K562 (cell line): ENCODE measurements around the gene POLD4. TPM values are rescaled to one million over a fixed set of nuclear protein-coding genes. Genes with fewer than 3 reads are reported as not detected.

Source experiments
- CBX5 ChIP-seq: IDR thresholded peaks from 2 replicates; pipeline ENCODE4 v1.6.1; 2014; ENCODE audit warnings: low read depth, borderline replicate concordance
- CLOCK ChIP-seq: fragments of 250-450 bp; sonication (Bioruptor Pico); IDR thresholded peaks from 2 replicates; pipeline ENCODE4 v1.4.0; 2020; ENCODE audit warnings: mild to moderate bottlenecking, moderate library complexity, borderline replicate concordance
- E4F1 ChIP-seq: fragments of 250-450 bp; sonication (Bioruptor Pico); IDR thresholded peaks from 2 replicates; pipeline ENCODE4 v1.5.0; 2021; ENCODE audit warnings: mild to moderate bottlenecking, borderline replicate concordance
- EWSR1 ChIP-seq: fragments of 450-650 bp; IDR thresholded peaks from 2 replicates; pipeline ENCODE4 v1.6.1; 2018; ENCODE audit warnings: borderline replicate concordance, mild to moderate bottlenecking, low read depth, moderate library complexity; ENCODE audit not compliant: partially characterized antibody
- MCM5 ChIP-seq: fragments of 450-650 bp; IDR thresholded peaks from 2 replicates; pipeline ENCODE4 v1.6.1; 2016; ENCODE audit warnings: low read depth
- PHF21A ChIP-seq: fragments of 450-650 bp; IDR thresholded peaks from 2 replicates; pipeline ENCODE4 v1.6.1; 2017; ENCODE audit warnings: low read depth, borderline replicate concordance
- RREB1 ChIP-seq: fragments of 250-450 bp; sonication (Bioruptor Pico); IDR thresholded peaks from 2 replicates; pipeline ENCODE4 v1.4.0; 2020
- SREBF1 ChIP-seq: fragments of 150-350 bp; IDR thresholded peaks from 2 replicates; pipeline ENCODE4 v1.6.1; 2014; ENCODE audit warnings: antibody characterized with exemption, low read depth, low read length, borderline replicate concordance
- STAT6 ChIP-seq: sonication (generic); formaldehyde crosslinking; IDR thresholded peaks from 2 replicates; pipeline ENCODE4 v1.8.1; 2023; ENCODE audit warnings: mild to moderate bottlenecking, missing genetic modification reagents
- TAF15 ChIP-seq: fragments of 200-400 bp; formaldehyde crosslinking; IDR thresholded peaks from 2 replicates; pipeline ENCODE4 v1.6.1; 2017; ENCODE audit warnings: mild to moderate bottlenecking, low read depth, low read length, moderate library complexity
- ZEB2 ChIP-seq: fragments of 450-650 bp; IDR thresholded peaks from 2 replicates; pipeline ENCODE4 v1.6.1; 2016
- ZNF3 ChIP-seq: fragments of 250-450 bp; sonication (Bioruptor Pico); IDR thresholded peaks from 2 replicates; pipeline ENCODE4 v1.5.0; 2021; ENCODE audit warnings: mild to moderate bottlenecking, moderate library complexity
- ZNF57 ChIP-seq: fragments of 450-650 bp; formaldehyde crosslinking; IDR thresholded peaks from 2 replicates; pipeline ENCODE4 v1.4.0; 2020; ENCODE audit warnings: mild to moderate bottlenecking, moderate library complexity
- ZNF76 ChIP-seq: fragments of 250-450 bp; sonication (Bioruptor Pico); IDR thresholded peaks from 2 replicates; pipeline ENCODE4 v1.4.0; 2020; ENCODE audit warnings: mild to moderate bottlenecking, moderate library complexity, borderline replicate concordance
- polyA plus RNA-seq, 8 experiments: library from polyadenylated mRNA; depleted of rRNA in 4 of 8; stranded (reverse) in 5 of 8; unstranded in 3 of 8; fragments of >200 nt; fragmentation: Nextera tagmentation in 2 of 8; fragmentation: Illumina TruSeq in 1 of 8; extraction: Ambion mirVana in 2 of 8; extraction: Trizol in 1 of 8; gene quantifications; 2 replicates each; pipeline versions ENCODE4 v1.2.1 to v1.2.3, GENCODE V29; 2011 to 2014; ENCODE audit warnings: inconsistent platforms in 1 of 8, missing spikeins in 1 of 8
- total RNA-seq, 7 experiments: library from RNA; depleted of rRNA in 6 of 7; stranded (reverse); fragments of >200 nt in 6 of 7; fragmentation: Illumina TruSeq in 2 of 7; extraction: Trizol in 2 of 7; gene quantifications; 2 replicates each; pipeline versions ENCODE4 v1.2.1 to v1.2.3, GENCODE V29; 2011 to 2021; ENCODE audit warnings: low replicate concordance in 1 of 7

POLD4 gene
- total and polyA plus RNA-seq, 9 of the 15 experiments (the other 6 are each of a cell fraction or from before 2014, with no cell fraction given) = 5.8 to 64.5 (median 18.3) TPM

- TF ChIP-seq ZEB2 = no peak; the same call in 1 of the 2 replicates
- no peak for TF ChIP-seq PHF21A
- TF ChIP-seq EWSR1 = no peak
- no peak for TF ChIP-seq CBX5
- no peak; the same call in none of the 2 replicates for TF ChIP-seq RREB1 (CRISPR knock-in tag)
- TF ChIP-seq ZNF76 = 0 out of 2 replicates have a peak, but pooled peaks have one; percentile 15
- TF ChIP-seq MCM5 = no peak
- no peak for TF ChIP-seq TAF15
- TF ChIP-seq E4F1 (CRISPR knock-in tag) = no peak
- TF ChIP-seq STAT6 (CRISPR knock-in tag) = no peak
- TF ChIP-seq ZNF3 = no peak
- no peak for TF ChIP-seq ZNF57 (CRISPR knock-in tag)
- no peak for TF ChIP-seq CLOCK (CRISPR knock-in tag)
- peak; percentile 50; the same call in 1 of the 2 replicates for TF ChIP-seq SREBF1
Measured at GRCh38 chr11:67317205-67317887, 36.0 kb downstream of the POLD4 start (continued).
